ENCODE results near the gene GABBR2.
"Not testable (repeated sequence)": the region's sequence is repeated elsewhere in the genome, so short reads cannot be mapped to it uniquely, and the experiment has no call there.

GABBR2 gene

DNA sequence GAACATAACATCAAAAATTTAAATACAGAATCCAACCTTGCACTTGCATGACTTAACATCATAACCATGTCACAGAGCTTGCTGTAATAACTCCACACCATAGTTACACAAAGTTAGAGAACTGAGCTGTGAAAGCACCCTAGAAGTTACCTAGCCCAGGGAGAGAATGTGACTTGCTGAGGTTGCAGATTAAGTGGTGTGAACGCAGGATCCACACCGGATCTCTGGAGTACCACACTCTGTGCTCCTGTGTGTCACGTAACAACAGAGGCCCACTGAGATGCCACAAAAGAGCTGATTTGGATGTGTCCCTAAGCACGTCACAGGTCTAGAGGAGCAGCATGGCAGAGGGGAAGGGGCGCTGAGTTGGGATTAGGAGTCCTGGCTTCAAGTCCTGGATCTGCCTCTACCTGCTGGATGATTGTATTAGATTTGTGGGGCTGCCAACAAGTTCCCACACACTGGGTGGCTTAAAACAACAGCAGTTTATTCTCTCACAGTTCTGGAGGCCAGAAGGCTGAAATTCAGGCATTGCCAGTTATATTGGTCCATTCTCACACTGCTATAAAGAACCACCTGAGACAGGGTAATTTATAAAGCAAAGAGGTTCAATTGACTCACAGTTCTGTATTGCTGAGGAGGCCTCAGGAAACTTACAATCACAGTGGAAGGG is 240.0 kb downstream of the GABBR2 start:
- no peak for DNase-seq

GRCh38 chr9:98465799-98466198 is 242.9 kb downstream of the GABBR2 start:
- no peak for DNase-seq

DNA sequence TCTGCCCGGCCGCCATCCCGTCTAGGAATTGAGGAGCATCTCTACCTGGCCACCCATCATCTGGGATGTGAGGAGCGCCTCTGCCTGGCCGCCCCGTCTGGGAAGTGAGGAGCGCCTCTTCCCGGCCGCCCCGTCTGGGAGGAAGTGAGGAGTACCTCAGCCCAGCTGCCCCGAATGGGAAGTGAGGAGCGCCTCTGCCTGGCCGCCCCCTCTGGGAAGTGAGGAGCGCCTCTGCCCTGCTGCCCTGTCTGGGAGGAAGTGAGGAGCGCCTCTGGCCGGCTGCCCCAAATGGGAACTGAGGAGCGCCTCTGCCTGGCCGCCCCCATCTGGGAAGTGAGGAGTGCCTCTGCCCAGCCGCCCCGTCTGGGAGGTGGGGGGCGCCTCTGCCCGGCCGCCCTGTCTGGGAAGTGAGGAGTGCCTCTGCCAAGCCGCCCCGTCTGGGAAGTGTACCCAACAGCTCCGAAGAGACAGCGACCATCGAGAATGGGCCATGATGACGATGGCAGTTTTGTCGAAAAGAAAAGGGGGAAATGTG is 244.5 kb downstream of the GABBR2 start:
- DNase-seq, result not testable (repeated sequence)

GRCh38 chr9:98462310-98462709 is 246.4 kb downstream of the GABBR2 start:
- DNase-seq, result no peak

DNA sequence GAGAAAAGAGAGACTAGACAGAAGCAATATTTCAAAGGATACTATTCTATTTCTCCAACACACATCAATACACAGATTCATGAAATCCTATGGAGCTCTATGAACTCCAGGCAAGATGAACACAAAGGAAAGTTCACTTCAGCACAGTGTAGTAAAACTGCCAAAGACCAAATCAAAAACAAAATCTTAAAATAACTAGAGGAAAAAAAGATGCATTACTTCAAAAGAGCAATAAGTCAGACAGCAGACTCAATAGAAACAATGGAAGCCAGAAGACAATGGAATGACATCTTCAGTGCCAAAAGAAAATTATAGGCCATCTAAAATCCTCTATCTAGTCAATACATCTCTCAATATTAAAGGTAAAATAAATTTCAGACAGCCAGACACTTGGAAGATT is 248.0 kb downstream of the GABBR2 start:
- DNase-seq, result no peak

- DNase-seq, result no peak
Observed at GRCh38 chr9:98457726-98458370, 250.9 kb downstream of the GABBR2 start.

DNA sequence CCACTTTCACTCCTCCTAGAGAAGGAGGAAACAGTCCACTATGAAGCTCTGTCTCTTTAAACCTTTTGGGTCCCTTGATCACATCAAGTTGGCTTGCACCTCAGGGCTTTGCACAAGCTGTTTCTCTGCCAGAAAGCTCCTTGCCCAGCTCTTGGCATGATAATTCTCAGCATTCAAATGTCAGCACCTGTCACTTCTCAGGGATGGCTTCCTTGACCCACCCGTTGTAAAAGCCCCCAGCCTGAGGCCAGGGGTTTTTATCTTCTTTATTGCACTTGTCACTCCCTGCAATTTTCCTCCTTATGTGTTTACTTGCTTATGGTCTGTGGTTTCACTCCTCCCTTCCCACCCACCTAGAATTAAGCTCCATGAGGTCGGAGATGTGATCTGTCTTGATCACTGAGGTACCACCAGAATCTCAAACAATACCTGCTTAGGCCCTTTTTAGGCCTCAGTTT is 252.6 kb downstream of the GABBR2 start:
- DNase-seq, result no peak

- no peak for DNase-seq
Observed at GRCh38 chr9:98455256-98456155, 253.2 kb downstream of the GABBR2 start.

- no peak for DNase-seq
Observed at GRCh38 chr9:98453589-98454311, 255.0 kb downstream of the GABBR2 start.

DNA sequence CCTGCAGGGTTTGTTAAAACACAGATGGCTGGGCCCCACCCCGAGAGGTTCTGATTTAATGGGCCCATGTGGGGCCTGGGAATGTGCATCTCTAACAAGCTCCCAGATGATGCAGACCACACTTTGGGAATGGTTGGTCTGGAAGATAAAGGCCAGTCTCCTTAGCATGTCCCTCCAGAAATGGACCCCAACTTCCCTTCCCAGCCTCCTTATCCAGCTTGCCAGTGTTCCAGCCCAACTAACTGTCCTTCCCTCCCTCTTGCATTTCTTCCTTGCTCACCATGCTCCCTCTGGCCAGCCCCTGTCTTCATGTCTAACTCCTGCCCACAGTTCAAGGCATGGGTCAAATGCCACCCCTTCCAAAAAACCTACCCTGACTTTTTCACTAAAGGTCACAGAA is 257.2 kb downstream of the GABBR2 start:
- no peak for DNase-seq

- DNase-seq, result no peak
Observed at GRCh38 chr9:98450496-98450895, 258.2 kb downstream of the GABBR2 start.

DNA sequence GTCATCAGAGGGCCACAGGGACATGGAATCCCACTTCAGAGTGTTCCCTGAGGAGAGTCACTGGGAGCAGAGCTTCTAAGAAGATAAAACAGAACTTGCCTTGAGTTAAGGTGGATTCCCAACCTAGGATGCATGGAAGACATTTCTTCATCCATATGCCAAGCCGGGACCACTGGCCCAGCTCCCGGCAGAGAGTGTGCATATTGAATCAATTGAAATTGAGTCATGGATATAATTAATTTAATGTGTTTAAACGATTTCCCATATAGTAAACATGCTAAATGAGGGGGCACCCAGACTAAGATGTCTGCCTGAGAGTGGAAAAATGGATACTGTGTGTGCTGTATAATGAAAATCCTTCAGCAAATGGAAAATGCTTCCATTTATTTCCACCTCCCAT is 258.9 kb downstream of the GABBR2 start:
- no peak for DNase-seq

DNA sequence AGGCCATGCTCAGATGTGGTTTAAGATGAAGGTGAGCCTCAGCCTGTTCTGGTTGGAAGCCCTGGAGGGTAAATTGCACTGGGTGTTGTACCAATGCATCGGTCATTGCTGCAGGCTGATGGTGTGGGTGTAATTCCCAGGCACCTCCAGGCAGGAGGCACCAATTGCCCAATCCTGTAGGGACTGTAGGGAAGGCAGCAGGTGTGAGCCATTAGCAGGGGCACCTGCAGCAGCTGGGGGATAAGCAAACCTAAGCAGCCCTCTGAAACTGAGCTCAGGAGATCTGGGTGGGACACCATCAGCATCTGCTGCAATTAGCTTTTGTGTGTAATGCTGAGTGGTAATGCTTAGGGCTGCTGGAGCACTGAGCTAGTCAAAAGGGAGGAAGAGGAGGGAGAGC is 263.2 kb downstream of the GABBR2 start:
- DNase-seq, result no peak

GRCh38 chr9:98444601-98445000 is 264.1 kb downstream of the GABBR2 start:
- DNase-seq, result no peak

GRCh38 chr9:98442541-98442940 is 266.2 kb downstream of the GABBR2 start:
- DNase-seq, result no peak

DNA sequence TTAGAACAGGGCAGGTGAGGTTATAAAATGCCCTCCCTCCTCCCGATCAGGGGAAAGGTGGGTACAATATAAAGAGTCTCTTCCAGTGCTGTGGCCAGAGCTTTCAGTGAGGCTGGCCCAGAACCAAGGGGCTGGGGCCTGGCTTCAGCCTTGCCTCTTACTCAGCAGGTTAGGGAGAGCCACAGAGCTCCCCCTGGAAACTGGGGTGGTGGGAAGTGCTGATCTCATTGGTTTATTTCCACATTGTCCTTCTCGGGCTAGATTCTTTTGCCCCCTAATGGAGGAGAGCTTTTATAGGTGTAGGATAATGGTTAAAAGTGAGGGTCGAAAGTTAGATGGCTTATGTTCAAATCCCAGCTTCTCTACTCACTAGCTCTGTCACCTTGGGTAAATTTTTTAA is 266.6 kb downstream of the GABBR2 start:
- DNase-seq, result no peak

DNA sequence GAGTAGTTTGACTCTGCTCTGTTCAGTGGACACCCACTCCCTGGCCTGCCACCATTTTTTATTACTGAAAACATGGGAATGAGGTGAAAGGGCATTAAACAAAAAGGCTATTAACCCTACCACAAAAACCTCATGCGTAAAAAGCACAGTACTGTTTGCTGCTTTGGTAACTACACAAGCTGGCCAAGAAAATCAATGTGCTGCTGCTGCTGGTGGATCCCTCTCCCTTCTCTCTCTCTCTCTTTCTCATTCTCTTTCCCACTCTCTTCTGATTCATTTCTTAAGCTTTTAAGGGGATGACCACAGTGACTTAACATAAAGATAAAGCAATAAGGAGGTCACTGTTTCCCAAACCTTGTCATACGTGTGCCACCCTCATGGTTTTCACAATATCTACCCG is 270.1 kb downstream of the GABBR2 start:
- DNase-seq, result no peak

DNA sequence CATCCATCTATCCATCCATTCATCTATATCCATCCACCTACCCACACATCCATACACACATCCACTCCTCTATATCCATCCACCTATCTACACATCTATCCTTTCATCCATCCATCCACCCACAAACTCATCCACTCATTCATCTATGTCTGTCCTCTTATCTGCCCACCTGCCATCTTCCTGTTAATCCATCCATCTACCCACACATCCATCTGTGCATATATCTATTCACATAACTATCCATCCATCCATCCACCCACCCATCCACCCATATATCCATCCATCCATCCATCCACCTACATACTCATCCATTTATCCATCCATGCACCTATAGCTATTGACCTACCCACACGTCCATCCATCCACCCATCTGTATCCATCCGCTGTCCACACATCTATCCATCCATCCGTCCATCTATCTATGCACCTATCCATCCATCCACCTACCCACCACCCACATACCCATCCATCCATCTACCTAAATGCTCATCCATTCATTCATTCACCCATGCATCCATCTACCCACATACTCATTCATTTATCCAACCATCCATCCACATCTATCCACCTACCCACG is 271.2 kb downstream of the GABBR2 start:
- no peak for DNase-seq

GRCh38 chr9:98432960-98433359 is 275.8 kb downstream of the GABBR2 start:
- no peak for DNase-seq

- DNase-seq, result no peak
Observed at GRCh38 chr9:98432134-98432533, 276.6 kb downstream of the GABBR2 start.

DNA sequence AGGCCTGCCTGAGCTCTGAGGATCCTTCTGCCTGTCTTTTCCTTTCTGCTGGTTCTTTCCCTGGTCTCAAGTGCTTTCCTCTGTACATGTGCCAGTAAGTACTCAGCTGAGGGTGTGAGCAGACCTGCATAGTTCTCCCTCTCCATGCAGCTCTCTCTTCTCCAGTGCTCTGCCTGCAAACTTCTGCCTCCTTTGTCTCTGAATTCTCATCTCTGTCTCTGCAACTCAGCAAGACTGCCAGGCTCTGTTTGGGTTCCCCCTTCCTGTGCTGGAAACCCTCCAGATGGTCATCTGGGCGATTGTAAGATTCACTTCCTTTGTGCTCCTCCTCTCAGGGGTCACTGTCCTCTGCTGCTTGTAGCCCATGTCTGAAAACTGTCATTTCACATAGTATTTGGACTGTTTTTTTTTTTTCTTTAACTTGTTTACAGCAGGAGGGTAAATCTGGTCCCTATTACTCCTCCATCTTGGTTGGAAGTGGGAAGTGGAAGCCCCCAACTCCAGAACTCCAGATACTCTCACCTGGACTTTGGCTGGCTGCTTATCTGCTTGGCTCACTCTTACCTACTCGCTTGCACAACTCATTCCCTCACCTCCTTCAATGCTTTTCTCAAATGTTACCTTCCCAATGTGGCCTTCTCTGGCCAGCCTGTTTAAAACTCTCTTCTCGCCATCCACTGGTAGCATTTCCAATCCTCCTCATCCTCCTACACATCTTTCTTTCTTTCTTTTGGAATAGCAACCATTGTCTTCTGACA is 278.0 kb downstream of the GABBR2 start:
- no peak for DNase-seq

- no peak for DNase-seq
Observed at GRCh38 chr9:98429613-98430012, 279.1 kb downstream of the GABBR2 start.
